Activated CD4-positive, alpha-beta memory T cell treated with anti-CD3 and anti-CD28 coated beads for 36 hours (primary cell): ENCODE measurements around the gene HYAL3. TPM values are rescaled to one million over a fixed set of nuclear protein-coding genes. Genes with fewer than 3 reads are reported as not detected.
"Not testable (repeated sequence)": the region's sequence is repeated elsewhere in the genome, so short reads cannot be mapped to it uniquely, and the experiment has no call there.

Experiments used
- CTCF ChIA-PET: fragments of 350-600 bp; sonication (Branson Sonifier 250); formaldehyde crosslinking; loops from one replicate; lab custom pipeline; 2021; ENCODE audit warnings: antibody characterized with exemption, inconsistent platforms; lab: Charles Lee
- POLR2A ChIA-PET: fragments of 350-600 bp; sonication (Branson Sonifier 250); formaldehyde crosslinking; loops from one replicate; lab custom pipeline; 2021; ENCODE audit warnings: antibody characterized with exemption; lab: Charles Lee
- DNase-seq: peaks from one replicate; pipeline ENCODE4 v3.0.0-alpha.2; 2020
- H3K27ac Mint-ChIP-seq: one replicate; pipeline ENCODE4 v1.8.0; 2021; ENCODE audit warnings: mixed read lengths
- H3K27me3 Mint-ChIP-seq: one replicate; pipeline ENCODE4 v1.8.0; 2021; ENCODE audit warnings: mixed read lengths
- H3K36me3 Mint-ChIP-seq: one replicate; pipeline ENCODE4 v1.8.0; 2021; ENCODE audit warnings: mixed read lengths
- H3K4me1 Mint-ChIP-seq: one replicate; pipeline ENCODE4 v1.8.0; 2021; ENCODE audit warnings: low read depth, mixed read lengths
- H3K4me3 Mint-ChIP-seq: one replicate; pipeline ENCODE4 v1.8.0; 2021; ENCODE audit warnings: mild to moderate bottlenecking, mixed read lengths
- H3K9me3 Mint-ChIP-seq: one replicate; pipeline ENCODE4 v1.8.0; 2021; ENCODE audit warnings: mixed read lengths
- intact Hi-C: fragments of 100-400 bp; cut with micrococcal nuclease; formaldehyde crosslinking; loops from one replicate; pipeline ENCODE4 v1.15.1; 2023
- total RNA-seq, 2 experiments: library from RNA; stranded (reverse); gene quantifications; one replicate each; pipeline ENCODE4 v1.2.3, GENCODE V29; 2021

Gene HYAL3
- total RNA-seq, 2 experiments from 2014 or later = 2.5 to 4.0 TPM

DNA sequence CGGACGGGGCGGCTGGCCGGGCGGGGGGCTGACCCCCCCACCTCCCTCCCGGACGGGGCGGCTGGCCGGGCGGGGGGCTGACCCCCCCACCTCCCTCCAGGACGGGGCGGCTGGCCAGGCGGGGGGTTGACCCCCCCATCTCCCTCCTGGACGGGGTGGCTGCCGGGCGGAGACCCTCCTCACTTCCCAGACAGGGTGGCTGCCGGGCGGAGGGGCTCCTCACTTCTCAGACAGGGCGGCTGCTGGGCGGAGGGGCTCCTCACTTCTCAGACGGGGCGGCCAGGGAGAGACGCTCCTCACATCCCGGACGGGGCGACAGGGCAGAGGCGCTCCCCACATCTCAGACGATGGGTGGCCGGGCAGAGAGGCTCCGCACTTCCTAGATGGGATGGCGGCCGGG lies 12.8 kb upstream of the HYAL3 start:
- H3K36me3 Mint-ChIP-seq, H3K9me3 Mint-ChIP-seq, intact Hi-C loops, H3K4me3 Mint-ChIP-seq, CTCF ChIA-PET, POLR2A ChIA-PET, H3K27ac Mint-ChIP-seq, DNase-seq, H3K27me3 Mint-ChIP-seq: not testable (repeated sequence)
- peaks cover 11% of the 10 kb centered on the region for H3K4me1 Mint-ChIP-seq

- H3K4me3 Mint-ChIP-seq = no peak overlapping the region
- CTCF ChIA-PET = interaction anchor here (1.8 kb wide), 1 partner anchor 19 kb away, joined by 6 read pairs; no protein-coding TSS in a partner anchor
- peaks cover 4% of the 10 kb centered on the region for H3K9me3 Mint-ChIP-seq
- DNase-seq = peak; percentile 37
- POLR2A ChIA-PET = interaction anchor here (0.9 kb wide), 1 partner anchor 33 kb away, joined by 4 read pairs; no protein-coding TSS in a partner anchor
- H3K36me3 Mint-ChIP-seq = peaks cover 1% of the 10 kb centered on the region
- H3K27me3 Mint-ChIP-seq = no peaks in the 10 kb centered on the region
- H3K27ac Mint-ChIP-seq = no peak overlapping the region
- H3K4me1 Mint-ChIP-seq = peaks cover 19% of the 10 kb centered on the region
- intact Hi-C loops = loop anchor here (1.0 kb wide), 1 partner anchor 12 kb away; no protein-coding TSS in a partner anchor
Measured at GRCh38 chr3:50304601-50305000, 5.4 kb upstream of the HYAL3 start.

DNA sequence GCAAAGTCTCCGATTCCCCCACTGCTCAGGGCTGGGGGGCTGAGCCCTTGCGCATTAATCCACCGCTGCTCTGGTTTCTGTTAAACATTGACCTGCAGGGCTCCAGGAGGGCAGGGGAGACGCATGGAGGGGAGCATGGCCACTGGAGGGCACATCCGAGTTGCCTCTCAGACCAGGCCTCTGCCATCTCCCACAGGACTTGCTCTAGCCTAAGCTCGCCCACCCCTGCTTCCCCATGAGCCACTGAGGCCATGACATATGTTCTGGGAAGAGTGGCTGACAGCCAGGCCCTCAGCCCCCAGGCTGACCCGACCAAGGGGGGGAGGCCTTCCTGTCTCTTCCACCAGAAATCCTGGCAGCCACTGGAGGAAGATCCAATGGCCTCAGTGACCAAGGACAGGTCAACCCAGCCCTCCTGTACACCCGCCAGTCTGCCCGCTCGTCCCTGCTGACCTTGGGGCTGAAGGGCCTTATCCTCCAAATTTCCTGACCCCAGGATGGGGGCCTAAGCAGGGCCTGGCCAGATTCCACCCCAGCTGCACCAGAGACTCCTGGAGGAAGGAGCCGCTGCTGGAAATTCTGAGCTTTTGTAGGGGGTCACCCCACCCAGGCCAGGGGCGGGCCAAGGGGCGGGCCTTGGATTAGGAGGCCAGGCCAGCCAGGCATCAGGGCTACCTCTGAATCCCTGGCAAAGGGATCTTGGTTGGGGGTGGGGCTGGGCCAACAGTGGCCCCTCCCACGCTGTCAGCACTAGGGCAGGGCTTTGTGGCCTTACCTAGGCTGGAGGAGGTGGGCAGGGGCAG lies 4.0 kb upstream of the HYAL3 start, which contains the start of gene HYAL1:
Gene HYAL1 (minus strand): TSS at position 562 of the 803 bp plus-strand sequence. CDS start 618 bp downstream, outside the sequence.
- Mint-ChIP-seq H3K4me3 (no peak within 1 kb of the TSS), H3K27me3 (no peaks in the 10 kb centered on the region), H3K9me3 (no peaks in the 10 kb centered on the region), H3K36me3 (peaks cover 1% of the 10 kb centered on the region), H3K4me1 (peaks cover 22% of the 10 kb centered on the region), H3K27ac (no peak within 1 kb of the TSS)
- ChIA-PET CTCF (interaction anchor here (1.8 kb wide), 1 partner anchor 21 kb away, joined by 7 read pairs; no protein-coding TSS in a partner anchor), POLR2A (no interaction called here)
- intact Hi-C loops = no loop called here
- DNase-seq = no peak

DNA sequence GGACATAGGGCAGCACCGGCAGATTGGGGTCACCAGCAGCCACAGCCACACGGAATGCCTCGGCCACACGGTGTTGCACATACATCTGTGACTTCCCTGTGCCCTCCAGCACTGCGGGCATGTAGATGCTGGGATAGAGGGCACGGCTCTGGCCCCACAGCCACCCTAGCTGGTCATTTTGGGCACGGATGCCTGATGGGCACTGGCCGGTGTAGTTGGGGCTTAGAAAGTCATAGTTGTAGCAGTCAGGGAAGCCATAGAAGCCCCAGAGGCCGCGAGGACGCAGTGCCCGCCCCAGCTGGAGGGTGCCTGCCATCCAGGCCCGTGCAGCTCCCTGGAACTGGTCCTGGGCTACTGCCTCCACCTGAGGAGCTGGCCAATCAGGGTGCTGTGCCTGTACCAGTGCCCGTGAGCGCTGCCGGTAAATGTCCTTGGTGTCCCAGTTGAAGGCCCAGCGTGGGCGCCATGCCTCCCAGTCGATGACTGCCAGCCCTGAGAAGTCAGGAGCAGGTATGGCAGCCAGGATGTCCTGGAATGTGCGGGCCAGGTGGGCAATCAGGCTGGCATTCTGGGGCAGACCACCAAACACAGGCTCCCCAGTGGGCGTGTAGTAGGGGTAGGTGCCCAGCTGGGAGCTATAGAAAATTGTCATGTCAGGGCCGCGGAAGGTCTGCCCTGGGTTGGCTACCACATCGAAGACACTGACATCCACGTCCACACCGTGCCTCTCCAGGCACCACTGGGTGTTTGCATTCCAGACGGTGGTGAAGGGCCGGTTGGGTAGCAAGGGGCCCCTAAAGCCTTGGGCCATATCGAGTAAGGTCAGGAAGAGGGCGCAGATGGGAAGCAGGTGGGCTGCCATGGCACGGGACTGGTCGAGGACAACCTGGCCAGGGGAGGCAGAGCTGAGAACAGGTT lies 3.1 kb upstream of the HYAL3 start:
- Mint-ChIP-seq H3K4me1 (peaks cover 30% of the 10 kb centered on the region), H3K27ac (no peak overlapping the region), H3K4me3 (no peak overlapping the region), H3K9me3 (no peaks in the 10 kb centered on the region), H3K36me3 (no peaks in the 10 kb centered on the region), H3K27me3 (no peaks in the 10 kb centered on the region)
- ChIA-PET POLR2A (interaction anchor here (0.7 kb wide), 1 partner anchor 10 kb away, joined by 3 read pairs; no protein-coding TSS in a partner anchor), CTCF (interaction anchor here (1.8 kb wide), 1 partner anchor 22 kb away, joined by 7 read pairs; no protein-coding TSS in a partner anchor)
- intact Hi-C loops = no loop called here
- DNase-seq = no peak

DNA sequence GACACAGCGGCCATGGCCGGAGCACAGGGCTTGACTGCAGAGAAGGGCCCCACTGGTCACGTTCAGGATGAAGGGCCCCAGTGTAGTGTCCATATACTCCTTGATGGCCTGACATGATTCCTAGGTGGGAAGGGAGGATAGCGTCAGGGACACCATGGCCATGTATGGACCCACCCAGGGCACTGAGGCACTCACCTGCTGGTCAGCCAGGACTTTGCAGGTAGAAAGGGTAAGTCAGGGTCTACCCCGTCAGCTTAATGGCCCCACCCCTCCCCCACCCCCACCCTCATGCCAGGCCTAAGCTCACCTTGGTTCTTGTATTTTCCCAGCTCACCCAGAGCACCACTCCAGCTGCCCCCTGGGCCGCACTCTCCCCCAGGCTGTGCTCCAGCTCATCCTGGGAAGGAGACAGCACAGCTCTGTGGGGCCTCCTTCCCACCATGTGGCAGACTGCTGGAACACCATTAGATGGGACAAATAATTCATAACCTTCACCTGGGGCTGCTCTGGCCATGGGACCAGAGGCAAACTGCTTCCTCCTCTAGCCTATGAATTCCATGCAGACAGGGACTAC lies 1.6 kb upstream of the HYAL3 start:
- peak overlapping the region; percentile 95 for H3K27ac Mint-ChIP-seq
- H3K36me3 Mint-ChIP-seq = peaks cover 1% of the 10 kb centered on the region
- ChIA-PET CTCF (interaction anchor here (1.3 to 2.5 kb wide), 2 partner anchors 75 to 106 kb away, joined by 3 to 6 read pairs; no protein-coding TSS in a partner anchor), POLR2A (no interaction called here)
- H3K4me1 Mint-ChIP-seq = peaks cover 31% of the 10 kb centered on the region
- H3K4me3 Mint-ChIP-seq = peak overlapping the region; percentile 97
- intact Hi-C loops = no loop called here
- no peaks in the 10 kb centered on the region for H3K9me3 Mint-ChIP-seq
- no peak for DNase-seq
- no peaks in the 10 kb centered on the region for H3K27me3 Mint-ChIP-seq

DNA sequence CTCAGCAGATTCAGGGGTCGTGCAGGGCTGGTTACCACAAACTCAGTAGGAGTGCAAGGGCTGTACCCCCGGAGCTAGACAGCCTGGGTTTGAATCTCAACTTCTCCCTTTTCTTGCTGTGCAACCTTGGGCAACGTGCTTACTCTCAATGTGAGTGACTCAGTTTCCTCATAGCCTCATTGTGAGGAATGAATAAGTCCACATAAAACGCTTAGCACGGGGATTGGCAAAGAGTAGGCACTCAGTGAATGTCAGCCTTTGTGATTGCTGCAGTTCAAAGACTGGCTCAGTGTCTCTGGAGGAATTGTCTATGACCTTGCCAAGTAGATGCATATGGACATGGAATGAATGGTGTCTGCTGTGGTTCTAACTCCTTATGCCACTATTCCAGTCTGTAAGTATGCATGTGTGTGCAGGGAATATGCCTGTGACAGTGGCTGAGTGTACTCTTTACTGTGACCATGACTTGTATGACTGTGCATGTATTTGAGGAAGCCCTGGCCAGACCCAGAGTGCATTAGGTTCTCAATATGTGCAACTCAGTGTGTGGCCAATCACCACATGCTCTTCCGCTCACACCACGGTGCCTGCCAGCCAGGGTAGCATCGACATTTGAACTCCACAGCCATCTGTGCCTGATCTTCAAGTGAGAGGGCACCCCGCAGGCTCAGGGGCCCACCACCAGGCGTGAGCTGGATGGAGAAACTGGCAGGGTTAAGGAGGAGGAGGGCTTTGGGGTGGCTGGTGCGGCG lies 900 bp upstream of the HYAL3 start:
- Mint-ChIP-seq H3K27me3 (no peaks in the 10 kb centered on the region), H3K9me3 (no peaks in the 10 kb centered on the region), H3K4me1 (peaks cover 31% of the 10 kb centered on the region), H3K36me3 (peaks cover 1% of the 10 kb centered on the region), H3K27ac (peak overlapping the region; percentile 95), H3K4me3 (peak overlapping the region; percentile 97)
- POLR2A ChIA-PET = interaction anchor here (1.0 to 3.5 kb wide), 8 partner anchors 15 to 64 kb away, joined by 4 to 34 read pairs (median 6); partner anchors contain the start of genes CYB561D2, GNAI2, NPRL2 and RASSF1
- CTCF ChIA-PET = interaction anchor here (1.3 to 3.6 kb wide), 8 partner anchors 21 to 105 kb away, joined by 3 to 30 read pairs (median 6); partner anchors contain the start of genes CYB561D2 and NPRL2
- peak; percentile 35 for DNase-seq
- intact Hi-C loops = loop anchor here (1.0 to 2.0 kb wide), 6 partner anchors 21 to 59 kb away; partner anchors contain the start of genes TMEM115 and TUSC2

DNA sequence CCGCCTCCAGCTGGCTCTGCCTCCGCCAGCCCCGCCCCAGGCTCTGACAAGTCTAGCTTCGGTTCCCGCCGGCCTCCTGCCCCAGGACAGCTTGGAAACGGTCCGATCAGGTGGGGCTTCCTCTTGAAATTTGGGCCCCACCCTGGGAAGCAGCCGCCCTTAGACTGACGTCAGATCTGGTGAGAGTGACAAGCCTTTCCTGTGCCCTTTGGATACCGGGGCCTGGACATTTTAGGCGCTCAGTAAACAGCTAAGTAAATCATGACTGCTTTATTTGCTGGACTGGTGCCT lies 378 bp upstream of the HYAL3 start:
- H3K27ac Mint-ChIP-seq = peak overlapping the region; percentile 95
- peaks cover 26% of the 10 kb centered on the region for H3K4me1 Mint-ChIP-seq
- CTCF ChIA-PET = interaction anchor here (0.7 to 3.6 kb wide), 9 partner anchors 21 to 105 kb away, joined by 3 to 30 read pairs (median 6); partner anchors contain the start of genes CYB561D2 and NPRL2
- peaks cover 1% of the 10 kb centered on the region for H3K36me3 Mint-ChIP-seq
- no peaks in the 10 kb centered on the region for H3K27me3 Mint-ChIP-seq
- peak overlapping the region; percentile 97 for H3K4me3 Mint-ChIP-seq
- POLR2A ChIA-PET = interaction anchor here (1.0 to 3.5 kb wide), 10 partner anchors 15 to 64 kb away, joined by 3 to 34 read pairs (median 5); partner anchors contain the start of genes CYB561D2, GNAI2, NPRL2 and RASSF1
- DNase-seq = no peak
- intact Hi-C loops = loop anchor here (1.0 to 2.0 kb wide), 6 partner anchors 22 to 59 kb away; partner anchors contain the start of genes TMEM115 and TUSC2
- no peaks in the 10 kb centered on the region for H3K9me3 Mint-ChIP-seq

DNA sequence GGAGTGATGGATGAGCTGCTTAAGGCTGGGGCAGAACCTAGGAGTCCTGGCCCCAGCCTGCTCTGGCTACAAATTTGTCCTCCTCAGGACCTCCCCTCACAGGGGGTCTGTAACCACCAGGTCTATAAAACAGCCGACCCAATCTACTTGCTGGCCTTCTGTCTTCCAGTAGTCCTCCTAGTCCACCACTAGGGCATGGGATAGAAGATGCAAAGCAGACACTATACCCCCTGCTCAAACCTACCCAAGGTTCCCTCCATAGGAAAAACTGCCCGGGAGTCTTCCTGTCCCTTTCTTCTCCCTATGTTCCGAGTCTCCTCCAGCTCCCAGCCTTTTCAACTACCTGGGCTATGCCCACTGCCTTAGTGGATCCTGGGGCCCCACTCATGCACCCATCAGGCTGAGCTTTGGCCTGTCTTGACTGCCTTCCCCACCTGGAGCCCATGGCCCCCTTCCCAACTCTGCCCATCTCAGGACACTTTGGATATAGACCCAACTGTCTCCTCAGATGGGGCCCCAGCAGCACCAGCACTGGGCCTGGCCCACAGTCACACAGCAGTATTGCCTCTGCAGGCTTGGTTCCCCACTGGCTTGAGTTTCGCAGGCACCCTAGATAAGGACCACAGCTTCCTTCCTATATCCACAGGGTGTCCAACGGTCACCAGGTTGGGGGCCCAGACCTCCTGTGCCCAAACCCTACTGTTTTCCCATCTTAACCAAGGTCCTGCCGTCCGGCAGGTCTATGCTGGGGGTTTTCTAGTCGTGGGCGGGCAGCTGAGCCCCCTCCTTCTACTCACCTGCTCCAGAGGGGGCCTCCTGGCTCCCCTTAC lies 1.1 kb downstream of the HYAL3 start:
- ChIA-PET POLR2A (interaction anchor here (0.6 to 3.5 kb wide), 6 partner anchors 26 to 62 kb away, joined by 3 to 34 read pairs (median 6); partner anchors contain the start of genes GNAI2 and RASSF1), CTCF (interaction anchor here (0.6 to 3.6 kb wide), 7 partner anchors 23 to 562 kb away, joined by 3 to 30 read pairs (median 6); no protein-coding TSS in a partner anchor)
- no peaks in the 10 kb centered on the region for H3K9me3 Mint-ChIP-seq
- H3K27me3 Mint-ChIP-seq = no peaks in the 10 kb centered on the region
- peak overlapping the region; percentile 97 for H3K4me3 Mint-ChIP-seq
- peaks cover 1% of the 10 kb centered on the region for H3K36me3 Mint-ChIP-seq
- no peak for DNase-seq
- H3K27ac Mint-ChIP-seq = peak overlapping the region; percentile 95
- H3K4me1 Mint-ChIP-seq = peaks cover 26% of the 10 kb centered on the region
- intact Hi-C loops = loop anchor here (2.0 kb wide), 3 partner anchors 23 to 61 kb away; partner anchors contain the start of genes TMEM115 and TUSC2

- H3K4me1 Mint-ChIP-seq = peaks cover 34% of the 10 kb centered on the region
- intact Hi-C loops = no loop called here
- POLR2A ChIA-PET = interaction anchor here (1.4 to 3.5 kb wide), 2 partner anchors 40 to 59 kb away, joined by 4 to 34 read pairs; no protein-coding TSS in a partner anchor
Measured at GRCh38 chr3:50297384-50297775, 1.8 kb downstream of the HYAL3 start.

More at GRCh38 chr3:50297384-50297775, 1.8 kb downstream of the HYAL3 start:
- Mint-ChIP-seq H3K36me3 (peaks cover 1% of the 10 kb centered on the region), H3K9me3 (no peaks in the 10 kb centered on the region), H3K27me3 (no peaks in the 10 kb centered on the region), H3K27ac (no peak overlapping the region), H3K4me3 (no peak overlapping the region)
- DNase-seq = no peak
- CTCF ChIA-PET = interaction anchor here (0.6 to 3.6 kb wide), 4 partner anchors 24 to 51 kb away, joined by 3 to 30 read pairs (median 10); no protein-coding TSS in a partner anchor
